NCI-H2227 (cell line): ENCODE data around the gene SYCE3.

ENCODE experiments used
- DNase-seq: peaks from one replicate; lab custom pipeline; 2025; ENCODE audit not compliant: unreplicated experiment; lab: John Stamatoyannopoulos, UW

Gene SYCE3

GRCh38 chr22:50600967-50601668 lies 38.4 kb upstream of the SYCE3 start:
- DNase-seq: peak; percentile 38

GRCh38 chr22:50600538-50600937 lies 37.8 kb upstream of the SYCE3 start, which contains the start of gene MAPK8IP2:
TSS of gene MAPK8IP2 (plus strand) at chr22:50600793. CDS start at chr22:50600819, 26 bp downstream.
- DNase-seq: peak; percentile 78

DNA sequence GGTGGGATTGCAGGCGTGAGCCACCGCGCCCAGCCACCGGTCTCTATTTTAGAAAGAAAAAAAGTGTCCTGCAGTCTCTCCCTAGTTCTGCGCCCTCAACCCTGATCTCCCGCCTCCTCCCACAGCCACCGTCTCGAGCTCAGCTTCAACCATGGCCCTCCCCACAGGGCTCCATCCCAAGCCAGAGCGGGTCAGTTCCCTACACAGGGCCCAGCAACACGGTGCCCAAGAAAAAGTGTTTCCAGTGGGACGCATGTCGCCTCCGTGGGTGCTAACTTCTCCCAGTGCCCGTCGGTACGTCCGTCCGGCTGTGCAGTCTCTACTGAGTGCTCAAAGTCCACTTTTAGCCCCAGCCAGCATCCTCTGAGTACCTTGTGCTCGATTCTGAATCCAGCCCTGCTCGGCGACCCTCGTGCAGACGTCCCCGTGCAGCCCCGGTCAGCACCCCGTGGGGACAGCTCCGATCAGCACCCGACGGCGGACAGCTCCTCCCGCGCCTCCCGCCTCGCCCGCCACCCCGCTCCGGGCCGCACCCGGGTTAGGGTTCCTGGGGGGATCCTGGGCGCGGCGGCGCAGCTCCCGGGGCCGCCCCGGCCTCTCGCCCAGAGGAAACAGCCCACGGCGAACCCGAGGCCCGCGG lies 37.2 kb upstream of the SYCE3 start:
- peak; percentile 41 for DNase-seq

DNA sequence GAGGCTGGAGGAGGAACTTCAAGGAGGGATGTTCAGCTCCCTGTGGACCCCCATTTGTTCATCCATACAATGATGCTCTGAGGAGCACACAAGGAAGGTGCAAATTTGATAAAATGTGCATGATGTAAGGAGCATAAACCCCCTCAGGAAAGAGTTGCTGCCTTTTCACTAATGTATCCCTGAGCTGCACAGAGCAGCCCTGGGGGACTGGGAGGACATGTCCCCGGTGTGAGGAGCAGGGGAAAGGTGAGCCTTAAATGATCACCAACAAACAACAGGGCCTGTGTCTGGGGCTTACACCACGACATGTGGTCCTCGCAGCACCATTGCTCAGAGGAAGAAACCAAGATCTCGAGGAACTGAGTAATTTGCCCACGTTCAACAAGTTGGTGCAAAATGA lies 34.4 kb upstream of the SYCE3 start:
- DNase-seq: no peak

DNA sequence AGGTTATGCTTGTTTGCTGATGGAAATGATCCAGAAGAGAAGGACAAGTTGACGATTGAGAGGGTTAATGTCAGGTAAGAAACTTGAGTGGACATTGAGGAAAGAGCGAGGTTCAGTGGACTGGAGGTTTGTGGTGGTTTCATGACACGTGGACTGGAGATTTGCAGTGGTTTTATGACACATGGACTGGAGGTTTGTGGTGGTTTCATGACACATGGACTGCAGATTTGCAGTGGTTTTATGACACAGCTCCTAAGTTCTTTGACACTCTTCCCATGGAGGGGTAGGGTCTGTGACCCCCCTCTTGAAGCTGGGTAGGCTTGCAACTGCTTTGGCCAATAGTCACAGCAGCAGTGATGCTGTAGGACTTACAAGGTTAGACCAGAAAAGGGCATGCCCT lies 32.5 kb upstream of the SYCE3 start:
- DNase-seq: no peak

- no peak for DNase-seq
Observed at GRCh38 chr22:50587407-50587806, 24.7 kb upstream of the SYCE3 start.

DNA sequence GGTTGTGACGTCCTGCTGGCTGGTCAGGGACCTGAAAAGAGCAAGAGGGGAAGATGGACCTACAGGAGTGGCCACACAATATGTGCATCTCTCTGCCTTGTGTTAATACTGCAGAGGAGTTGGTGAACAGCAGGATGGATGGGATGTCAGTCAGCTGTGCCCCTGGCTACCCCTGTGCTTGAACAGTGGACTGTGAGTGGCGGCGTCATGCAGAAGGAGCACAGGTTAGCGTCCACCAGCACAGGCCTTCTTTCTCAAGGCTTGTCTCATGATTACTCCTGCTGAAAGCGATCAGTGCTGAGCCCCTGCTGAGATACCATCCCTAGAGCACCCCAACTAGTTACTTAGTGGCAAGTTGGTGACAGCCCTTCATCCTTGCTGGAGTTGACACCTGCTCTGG lies 23.7 kb upstream of the SYCE3 start:
- DNase-seq: no peak

DNA sequence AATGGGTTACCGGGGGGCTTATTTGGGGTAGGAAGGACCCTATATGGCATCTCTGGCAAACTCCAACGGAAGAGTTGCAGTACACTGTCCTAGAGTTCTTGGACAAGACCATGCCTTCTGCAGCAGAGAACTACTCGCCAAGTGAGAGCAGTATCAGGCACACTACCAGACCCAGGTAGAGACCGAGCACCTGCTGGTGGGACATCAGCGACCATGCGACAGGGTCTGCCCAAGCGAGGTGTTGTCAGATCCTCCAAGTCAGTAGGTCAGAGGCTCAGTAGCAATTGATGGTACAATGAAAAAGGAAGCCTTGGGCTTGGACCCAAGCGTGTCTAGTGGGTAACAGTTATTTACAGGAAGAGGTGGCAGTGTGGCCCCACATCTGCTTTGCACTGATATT lies 23.1 kb upstream of the SYCE3 start:
- no peak for DNase-seq

- no peak for DNase-seq
Observed at GRCh38 chr22:50585238-50585637, 22.5 kb upstream of the SYCE3 start.

DNA sequence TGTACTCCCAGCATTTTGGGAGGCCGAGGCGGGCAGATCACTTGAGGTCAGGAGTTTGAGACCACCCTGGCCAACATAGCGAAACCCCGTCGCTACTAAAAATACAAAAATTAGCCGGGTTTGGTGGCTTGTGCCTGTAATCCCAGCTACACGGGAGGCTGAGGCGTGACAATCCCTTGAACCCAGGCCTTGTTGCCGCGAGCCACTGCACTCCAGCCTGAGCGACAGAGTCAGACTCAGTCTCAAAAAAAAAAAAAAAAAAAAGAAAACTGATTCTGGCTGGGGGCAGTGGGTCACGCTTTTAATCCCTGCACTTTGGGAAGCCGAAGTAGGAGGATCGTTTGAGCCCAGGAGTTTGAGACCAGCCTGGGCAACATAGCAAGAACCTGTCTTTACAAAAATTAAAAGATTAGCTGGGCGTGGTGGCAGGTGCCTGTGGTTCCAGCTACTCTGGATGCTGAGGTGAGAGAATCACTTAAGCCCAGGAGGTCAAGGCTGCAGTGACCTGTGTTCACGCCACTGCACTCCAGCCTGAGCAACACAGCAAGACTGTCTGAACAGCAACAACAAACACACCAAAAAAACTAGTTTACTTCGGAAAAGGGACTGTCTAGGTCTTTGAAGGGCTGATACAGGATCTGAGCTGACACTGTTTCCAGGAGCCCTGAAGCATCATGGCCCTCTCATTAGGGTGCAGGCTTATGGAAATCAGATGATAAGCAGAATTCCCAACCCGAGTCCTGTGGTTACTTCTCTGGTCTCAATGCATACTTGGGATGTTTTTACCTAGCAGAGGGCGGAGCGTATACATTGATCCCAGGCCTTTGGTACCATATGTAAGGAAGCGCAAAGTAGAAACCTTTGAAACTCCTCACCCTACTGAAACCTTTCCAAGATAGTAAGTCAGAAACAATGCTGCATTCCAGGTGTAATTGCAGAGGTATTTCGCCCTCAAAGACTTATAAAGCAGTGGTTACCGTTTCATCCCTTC lies 21.7 kb upstream of the SYCE3 start:
- DNase-seq: no peak

- peak; percentile 37 for DNase-seq
Observed at GRCh38 chr22:50583294-50583861, 20.7 kb upstream of the SYCE3 start.

GRCh38 chr22:50582493-50583293 lies 20.0 kb upstream of the SYCE3 start, which contains the start of gene CHKB:
TSS of gene CHKB (minus strand) at chr22:50582849. CDS start at chr22:50582781, 68 bp downstream.
- DNase-seq: peak; percentile 98

DNA sequence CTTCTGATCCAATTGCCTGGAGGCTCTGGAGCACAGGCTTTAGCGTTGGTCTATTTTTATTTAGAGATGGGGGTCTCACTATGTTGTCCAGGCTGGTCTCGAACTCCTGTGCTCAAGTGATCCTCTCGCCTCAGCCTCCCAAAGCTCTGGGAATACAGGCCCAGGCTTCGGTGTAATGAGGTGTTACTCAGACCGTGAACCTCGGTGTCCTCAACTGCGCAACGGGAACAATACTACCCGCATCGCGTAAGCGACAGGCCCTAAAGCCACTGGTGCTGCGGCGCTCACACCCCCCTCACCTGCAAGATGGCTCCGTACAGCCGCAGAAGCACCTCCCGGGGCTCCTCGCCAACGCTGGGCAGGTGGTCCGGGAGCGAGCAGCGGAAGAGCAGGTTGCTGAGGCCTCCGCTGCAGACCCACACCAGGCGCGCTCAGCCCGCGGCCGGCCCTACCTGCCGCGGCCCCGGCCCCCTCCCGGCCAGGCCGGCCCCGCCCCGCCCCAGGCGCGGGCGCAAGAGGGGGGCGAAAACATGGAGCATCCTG lies 19.3 kb upstream of the SYCE3 start:
- DNase-seq: peak; percentile 50

GRCh38 chr22:50581031-50581949 lies 18.6 kb upstream of the SYCE3 start:
- DNase-seq: no peak

DNA sequence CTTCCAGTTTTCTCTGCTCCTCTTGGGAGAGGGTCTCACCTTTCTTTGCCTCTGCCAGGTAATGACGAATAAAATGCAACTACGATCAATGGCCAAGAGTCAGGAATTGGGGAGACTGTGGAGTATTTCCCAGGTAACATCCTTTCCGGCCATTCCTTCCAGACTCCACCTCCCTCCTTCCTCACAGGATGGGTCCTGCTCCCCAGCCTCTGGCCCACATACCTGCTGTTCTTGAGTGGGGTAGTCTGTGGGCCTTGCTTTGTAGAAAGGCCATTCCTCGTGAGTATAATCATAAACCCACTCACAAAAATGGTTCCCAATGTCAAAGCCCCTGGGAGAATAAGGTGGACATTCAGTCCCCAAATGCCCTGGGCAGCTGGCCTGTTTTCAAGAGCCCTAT lies 17.0 kb upstream of the SYCE3 start:
- no peak for DNase-seq

DNA sequence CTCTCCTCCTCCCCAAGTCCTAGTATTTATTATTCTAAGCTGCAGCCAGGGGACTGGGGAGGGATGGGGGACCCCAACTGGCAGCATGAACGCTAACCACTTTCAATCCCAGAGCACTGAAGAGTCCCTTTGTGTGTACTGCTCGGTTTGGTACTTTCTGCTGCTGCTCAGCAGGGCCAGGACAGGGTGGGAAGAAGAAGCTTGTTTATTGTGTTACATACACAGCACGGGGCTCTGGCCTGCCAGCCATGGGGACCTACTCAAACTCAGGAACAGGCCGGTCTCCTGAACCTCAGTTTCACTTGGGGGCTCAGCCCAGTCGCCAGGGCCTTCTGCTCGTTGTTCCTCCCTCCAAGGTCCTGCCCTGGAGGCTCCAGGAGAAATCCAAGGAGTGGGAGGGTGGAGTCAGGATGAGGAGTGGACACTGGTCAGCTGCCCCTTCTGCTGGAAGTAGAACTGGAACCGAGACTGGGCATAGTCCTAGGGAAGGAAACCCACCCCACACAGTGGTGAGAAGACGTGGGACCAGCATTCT lies 16.1 kb upstream of the SYCE3 start:
- no peak for DNase-seq

DNA sequence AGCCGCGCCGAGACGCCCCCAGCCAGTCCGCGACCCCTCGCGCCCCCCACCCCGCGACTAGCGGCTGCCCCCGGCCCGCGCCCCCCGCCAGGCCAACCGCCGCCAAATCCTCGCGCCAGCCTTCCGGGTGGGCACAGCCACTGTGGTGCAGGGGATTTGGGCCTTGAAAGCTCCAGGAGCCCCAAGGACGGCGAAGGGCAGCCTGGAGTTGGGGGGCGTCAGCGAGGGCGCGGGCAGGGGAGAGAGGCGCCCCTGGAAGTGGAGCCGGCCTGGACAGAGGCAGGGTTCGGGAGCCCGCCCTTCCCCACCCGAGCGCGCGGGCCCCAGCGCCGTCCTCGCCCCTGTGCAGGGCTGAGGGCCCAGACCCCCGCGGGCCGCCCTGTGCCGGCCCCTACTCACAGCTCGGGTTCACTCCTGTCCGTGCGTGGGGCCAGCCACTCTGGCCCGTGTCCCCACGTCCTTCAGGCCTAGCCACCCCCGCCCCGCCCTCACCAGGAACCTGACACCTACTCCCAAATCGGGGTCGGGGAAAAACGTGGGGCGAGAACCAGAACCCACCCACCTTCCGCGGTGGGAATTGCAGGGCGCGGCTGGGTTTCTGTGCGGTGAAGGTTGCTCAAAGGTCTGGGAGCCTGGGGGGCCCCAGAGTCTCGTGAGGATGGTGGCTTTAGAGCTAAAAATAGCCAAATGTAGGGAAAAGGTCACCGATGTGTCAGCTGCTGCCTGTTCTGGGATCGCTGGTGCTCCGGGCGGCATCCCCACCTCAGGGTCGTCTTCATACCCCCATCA lies 15.5 kb upstream of the SYCE3 start, which contains the start of gene CPT1B:
Gene CPT1B, minus strand, starts transcription at position 441 of the 789 bp plus-strand sequence. CDS start 512 bp downstream, outside the sequence.
- no peak for DNase-seq

DNA sequence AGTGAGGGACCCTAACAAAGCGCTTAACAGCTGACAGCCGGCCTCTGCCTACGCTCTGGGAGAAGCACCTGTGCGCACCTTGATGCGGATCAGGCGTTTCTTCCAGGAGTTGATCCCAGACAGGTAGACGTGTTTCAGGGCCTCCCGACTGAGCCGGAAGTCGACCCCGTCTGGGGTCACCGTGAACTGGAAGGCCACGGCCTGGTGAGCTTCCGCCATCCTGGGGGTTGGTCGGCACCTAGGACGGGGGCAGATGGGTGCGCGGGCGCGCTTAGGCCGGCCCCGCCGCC lies 14.9 kb upstream of the SYCE3 start:
- DNase-seq: no peak
